Hepatocyte (in vitro differentiated cells): ENCODE results near the gene SAP30BP. TPM values are rescaled to one million over a fixed set of nuclear protein-coding genes. Genes with fewer than 3 reads are reported as not detected.

Source experiments
- DNase-seq: peaks from one replicate; pipeline ENCODE4 v3.0.0-alpha.2; 2016; ENCODE audit warnings: low spot score
- H2AFZ ChIP-seq: fragments of 200-600 bp; sonication (generic); 2 replicates; pipeline ENCODE4 v1.6.0; 2016; ENCODE audit warnings: antibody characterized with exemption, mild to moderate bottlenecking
- H3K27ac ChIP-seq: fragments of 200-600 bp; sonication (generic); 2 replicates; pipeline ENCODE4 v1.5.1; 2016; ENCODE audit warnings: mild to moderate bottlenecking
- H3K27me3 ChIP-seq: fragments of 200-600 bp; sonication (generic); 2 replicates; pipeline ENCODE4 v1.6.1; 2016
- H3K36me3 ChIP-seq: fragments of 200-600 bp; sonication (generic); replicated peaks from 2 replicates; pipeline ENCODE4 v1.5.1; 2016; ENCODE audit warnings: low read depth; ENCODE audit not compliant: insufficient read depth
- H3K4me1 ChIP-seq: fragments of 200-600 bp; sonication (generic); 2 replicates; pipeline ENCODE4 v1.5.1; 2016; ENCODE audit warnings: mild to moderate bottlenecking, moderate library complexity; ENCODE audit not compliant: insufficient read depth
- H3K4me2 ChIP-seq: fragments of 200-600 bp; sonication (generic); 2 replicates; pipeline ENCODE4 v1.6.0; 2016
- H3K4me3 ChIP-seq: fragments of 200-600 bp; sonication (generic); 2 replicates; pipeline ENCODE4 v1.5.1; 2016; ENCODE audit warnings: mild to moderate bottlenecking
- H3K79me2 ChIP-seq: fragments of 200-600 bp; sonication (generic); 2 replicates; pipeline ENCODE4 v1.6.0; 2017; ENCODE audit warnings: mild to moderate bottlenecking
- H3K9me2 ChIP-seq: fragments of 200-600 bp; sonication (generic); replicated peaks from 2 replicates; pipeline ENCODE4 v1.6.0; 2017; ENCODE audit warnings: mild to moderate bottlenecking; ENCODE audit not compliant: insufficient read depth
- H3K9me3 ChIP-seq: fragments of 200-600 bp; sonication (generic); 2 replicates; pipeline ENCODE4 v1.5.1; 2016; ENCODE audit warnings: low read depth, mild to moderate bottlenecking
- H4K20me1 ChIP-seq: fragments of 200-600 bp; sonication (generic); 2 replicates; pipeline ENCODE4 v1.6.0; 2016; ENCODE audit warnings: mild to moderate bottlenecking; ENCODE audit not compliant: insufficient read depth, poor library complexity, severe bottlenecking
- EZH2 ChIP-seq: fragments of 200-600 bp; sonication (generic); IDR thresholded peaks from 2 replicates; pipeline ENCODE4 v1.6.1; 2016; ENCODE audit warnings: antibody characterized with exemption, mild to moderate bottlenecking, borderline replicate concordance
- EZH2phosphoT487 ChIP-seq: fragments of 200-600 bp; sonication (generic); IDR thresholded peaks from one replicate; pipeline ENCODE4 v1.6.1; 2018; ENCODE audit warnings: antibody characterized with exemption, mild to moderate bottlenecking, low read depth, moderate library complexity; ENCODE audit not compliant: unreplicated experiment, severe bottlenecking
- WGBS: methylation state at CpG from one replicate; pipeline ENCODE4 v1.1.6; 2016; ENCODE audit warnings: low lambda C conversion rate; ENCODE audit errors: missing lambda C conversion rate; 5-methylcytosine and 5-hydroxymethylcytosine counted together
- polyA plus RNA-seq: library from polyadenylated mRNA; unstranded; fragments of >200 nt; fragmentation: Nextera tagmentation; extraction: Ambion mirVana; gene quantifications from 2 replicates; pipeline ENCODE4 v1.2.1, GENCODE V29; 2016
- total RNA-seq: library from RNA; depleted of rRNA; stranded (reverse); fragments of >200 nt; gene quantifications from 2 replicates; pipeline ENCODE4 v1.2.3, GENCODE V29; 2014
- TF ChIP-seq, protein P1 (sequence below): fragments of 200-600 bp; sonication (generic); IDR thresholded peaks from 2 replicates; pipeline ENCODE4 v1.5.1; 2016; ENCODE audit warnings: antibody characterized with exemption, mild to moderate bottlenecking; ENCODE audit not compliant: poor library complexity

Gene SAP30BP
- total and polyA plus RNA-seq, 2 experiments from 2014 or later = 67.5 to 89.9 TPM

DNA sequence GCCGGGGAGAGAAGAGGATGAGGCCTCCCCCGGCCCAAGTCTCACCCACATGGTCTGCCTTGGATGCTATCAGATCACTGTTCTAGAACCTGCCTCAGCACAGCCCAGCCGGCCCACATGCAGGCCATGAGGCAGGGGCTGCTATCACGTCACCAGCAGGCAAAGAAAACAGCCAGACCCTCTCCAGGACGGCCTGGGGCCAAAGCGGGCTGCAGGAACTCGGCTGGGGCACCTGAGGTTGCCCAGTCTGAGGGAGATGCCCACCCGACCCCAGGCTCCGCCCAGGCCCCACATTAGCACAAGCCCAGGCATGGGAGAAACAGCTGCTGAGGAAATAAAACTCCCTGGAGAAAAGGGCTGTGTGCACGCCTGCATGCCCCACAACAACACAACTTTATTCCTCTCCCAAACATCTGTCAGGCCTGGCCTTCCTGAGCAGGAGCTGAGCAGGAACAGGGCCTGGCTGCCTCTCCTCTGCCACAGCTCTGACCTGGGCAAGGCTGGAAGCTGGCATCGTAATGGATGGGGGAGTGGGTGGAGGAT lies 40.6 kb upstream of the SAP30BP start:
- Histone ChIP-seq H3K4me1 (no peaks in the 10 kb centered on the region), H3K4me3 (no peak overlapping the region), H3K27ac (no peak overlapping the region), H3K9me3 (no peaks in the 10 kb centered on the region), H4K20me1 (no peaks in the 10 kb centered on the region), H3K36me3 (no peaks in the 10 kb centered on the region), H3K79me2 (no peaks in the 10 kb centered on the region), H3K27me3 (no peaks in the 10 kb centered on the region), H2AFZ (no peak overlapping the region), H3K4me2 (no peak overlapping the region), H3K9me2 (no peaks in the 10 kb centered on the region)
- TF ChIP-seq, protein P1, sequence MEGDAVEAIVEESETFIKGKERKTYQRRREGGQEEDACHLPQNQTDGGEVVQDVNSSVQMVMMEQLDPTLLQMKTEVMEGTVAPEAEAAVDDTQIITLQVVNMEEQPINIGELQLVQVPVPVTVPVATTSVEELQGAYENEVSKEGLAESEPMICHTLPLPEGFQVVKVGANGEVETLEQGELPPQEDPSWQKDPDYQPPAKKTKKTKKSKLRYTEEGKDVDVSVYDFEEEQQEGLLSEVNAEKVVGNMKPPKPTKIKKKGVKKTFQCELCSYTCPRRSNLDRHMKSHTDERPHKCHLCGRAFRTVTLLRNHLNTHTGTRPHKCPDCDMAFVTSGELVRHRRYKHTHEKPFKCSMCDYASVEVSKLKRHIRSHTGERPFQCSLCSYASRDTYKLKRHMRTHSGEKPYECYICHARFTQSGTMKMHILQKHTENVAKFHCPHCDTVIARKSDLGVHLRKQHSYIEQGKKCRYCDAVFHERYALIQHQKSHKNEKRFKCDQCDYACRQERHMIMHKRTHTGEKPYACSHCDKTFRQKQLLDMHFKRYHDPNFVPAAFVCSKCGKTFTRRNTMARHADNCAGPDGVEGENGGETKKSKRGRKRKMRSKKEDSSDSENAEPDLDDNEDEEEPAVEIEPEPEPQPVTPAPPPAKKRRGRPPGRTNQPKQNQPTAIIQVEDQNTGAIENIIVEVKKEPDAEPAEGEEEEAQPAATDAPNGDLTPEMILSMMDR = no peak
- TF ChIP-seq EZH2 (no peak), EZH2phosphoT487 (no peak)
- no peak for DNase-seq
- 87% methylated on average over 11 of the region's 11 CpGs for WGBS

DNA sequence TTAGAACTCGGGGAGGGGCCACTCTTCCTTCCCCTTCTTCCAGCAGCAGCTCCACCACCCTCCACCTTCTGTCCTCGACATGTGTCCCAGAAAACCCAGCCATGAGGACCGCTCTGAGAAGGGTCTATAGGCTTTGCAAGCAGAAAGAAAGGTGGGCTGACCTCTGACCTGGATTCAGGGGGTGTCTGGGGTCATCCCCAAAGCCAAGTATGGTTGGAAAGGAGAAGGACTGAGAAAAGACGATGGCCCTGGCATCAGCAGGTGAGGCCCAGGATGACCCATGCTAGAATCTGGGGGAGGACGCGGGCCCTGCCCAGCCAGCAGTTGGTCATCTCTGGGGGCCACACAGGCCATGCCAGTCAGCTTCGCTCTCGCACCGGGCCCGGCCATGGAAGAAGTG lies 40.0 kb upstream of the SAP30BP start:
- no peaks in the 10 kb centered on the region for H4K20me1 ChIP-seq
- H2AFZ ChIP-seq = no peak overlapping the region
- H3K4me2 ChIP-seq = no peak overlapping the region
- WGBS = 96% methylated on average over 10 of the region's 10 CpGs
- no peak overlapping the region for H3K27ac ChIP-seq
- no peak overlapping the region for H3K4me3 ChIP-seq
- no peak for DNase-seq
- no peaks in the 10 kb centered on the region for H3K27me3 ChIP-seq
- H3K36me3 ChIP-seq = no peaks in the 10 kb centered on the region
- no peak for TF ChIP-seq EZH2phosphoT487
- TF ChIP-seq EZH2 = no peak
- TF ChIP-seq, protein P1 = no peak
- no peaks in the 10 kb centered on the region for H3K79me2 ChIP-seq
- H3K4me1 ChIP-seq = no peaks in the 10 kb centered on the region
- no peaks in the 10 kb centered on the region for H3K9me3 ChIP-seq
- no peaks in the 10 kb centered on the region for H3K9me2 ChIP-seq

DNA sequence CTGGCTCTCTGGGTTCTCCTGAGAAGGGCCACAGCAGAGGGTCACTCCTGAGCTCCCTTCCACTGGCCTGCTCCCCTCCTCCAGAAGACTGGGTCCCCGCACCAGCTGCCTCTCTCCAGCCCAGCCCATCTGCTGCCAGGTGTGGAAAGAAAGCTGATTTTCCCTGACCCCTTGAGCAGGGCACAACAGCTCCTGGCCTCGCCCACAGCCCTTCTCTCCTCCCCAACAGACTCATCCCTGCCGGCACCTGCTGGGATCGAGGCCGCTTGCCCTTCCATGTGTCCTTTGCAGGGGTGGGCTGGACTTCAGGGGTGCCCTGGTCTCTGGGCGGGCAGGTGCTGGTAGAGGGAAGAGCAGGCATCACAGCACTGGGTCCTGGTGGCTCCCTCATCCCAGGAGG lies 38.7 kb upstream of the SAP30BP start:
- 97% methylated on average over 6 of the region's 6 CpGs for WGBS
- no peaks in the 10 kb centered on the region for H3K79me2 ChIP-seq
- H3K4me2 ChIP-seq = no peak overlapping the region
- H4K20me1 ChIP-seq = no peaks in the 10 kb centered on the region
- H3K9me2 ChIP-seq = no peaks in the 10 kb centered on the region
- H3K27me3 ChIP-seq = no peaks in the 10 kb centered on the region
- no peak overlapping the region for H2AFZ ChIP-seq
- no peak for DNase-seq
- H3K36me3 ChIP-seq = no peaks in the 10 kb centered on the region
- H3K4me3 ChIP-seq = no peak overlapping the region
- H3K4me1 ChIP-seq = peaks cover 5% of the 10 kb centered on the region
- no peaks in the 10 kb centered on the region for H3K9me3 ChIP-seq
- TF ChIP-seq, protein P1 = no peak
- TF ChIP-seq EZH2phosphoT487 (no peak), EZH2 (no peak)
- no peak overlapping the region for H3K27ac ChIP-seq

DNA sequence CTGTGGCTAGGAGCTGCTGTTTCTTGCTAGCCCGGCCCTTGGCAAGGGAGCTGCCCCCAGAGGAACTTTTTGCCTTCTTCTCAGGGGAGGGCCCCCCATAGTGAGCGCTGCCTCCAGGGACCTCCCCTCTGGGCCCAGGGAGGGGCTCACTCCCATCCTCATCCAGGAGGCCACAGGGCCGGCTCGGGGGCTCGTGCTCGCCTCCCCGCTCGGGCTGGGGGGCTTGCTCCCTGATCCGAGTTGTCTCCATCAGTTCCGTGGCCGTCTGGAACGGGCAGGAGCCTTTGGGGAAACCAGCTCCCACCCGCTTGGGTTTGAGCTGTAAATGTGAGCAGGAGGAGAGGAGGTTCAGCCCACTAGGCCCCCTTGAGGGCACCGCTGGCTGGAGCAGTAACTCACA lies 38.0 kb upstream of the SAP30BP start:
- H3K79me2 ChIP-seq = no peaks in the 10 kb centered on the region
- H3K4me2 ChIP-seq = no peak overlapping the region
- no peak overlapping the region for H3K4me3 ChIP-seq
- H3K27me3 ChIP-seq = no peaks in the 10 kb centered on the region
- DNase-seq = no peak
- H3K9me2 ChIP-seq = no peaks in the 10 kb centered on the region
- no peak overlapping the region for H3K27ac ChIP-seq
- peaks cover 11% of the 10 kb centered on the region for H3K4me1 ChIP-seq
- TF ChIP-seq EZH2 = no peak
- TF ChIP-seq EZH2phosphoT487 = no peak
- TF ChIP-seq, protein P1 = no peak
- H4K20me1 ChIP-seq = no peaks in the 10 kb centered on the region
- no peaks in the 10 kb centered on the region for H3K36me3 ChIP-seq
- no peaks in the 10 kb centered on the region for H3K9me3 ChIP-seq
- H2AFZ ChIP-seq = no peak overlapping the region
- 88% methylated on average over 14 of the region's 14 CpGs for WGBS
